Pancreas (tissue), 10 donors: Measurements from ENCODE around the gene GABBR2. TPM values are rescaled to one million over a fixed set of nuclear protein-coding genes. Genes with fewer than 3 reads are reported as not detected.
A peak's percentile ranks its signal among the peaks of the same experiment; 100 is the strongest.

ENCODE experiments used
- ATAC-seq, 4 donors: fragments of 200-7000 bp; cut with Tn5 transposase; one replicate each; pipeline versions ENCODE4 v1.8.0 to v1.9.1; 2020; ENCODE audit warnings: mild to moderate bottlenecking in 4 of 4, moderate library complexity in 4 of 4
- DNase-seq, 6 donors: peaks; one replicate each; pipeline ENCODE4 v3.0.0-alpha.2; 2020
- FAIRE-seq: peaks from 2 replicates; lab custom pipeline; 2012; peaks lifted over from hg19 to GRCh38; lab: Jason Lieb, UNC
- H3K27ac ChIP-seq, 4 donors: fragments of 200-600 bp; sonication (generic); 1 replicate in 3 of 4; 2 replicates in 1 of 4; pipeline versions ENCODE4 v1.5.0 to v1.8.0; 2020
- H3K27me3 ChIP-seq, 4 donors: fragments of 200-600 bp; one replicate each; pipeline ENCODE4 v1.8.0; 2021
- H3K36me3 ChIP-seq, 3 donors: fragments of 200-600 bp; sonication (generic) in 1 of 3; one replicate each; pipeline versions ENCODE4 v1.5.0 to v1.8.0; 2020 to 2021
- H3K4me1 ChIP-seq, 3 donors: fragments of 200-600 bp; one replicate each; pipeline ENCODE4 v1.8.0; 2021
- H3K4me3 ChIP-seq, 4 donors: fragments of 200-600 bp; sonication (generic) in 2 of 4; one replicate each; pipeline versions ENCODE4 v1.5.0 to v1.8.0; 2020 to 2021
- H3K9me3 ChIP-seq, 4 donors: fragments of 200-600 bp; one replicate each; pipeline ENCODE4 v1.8.0; 2021
- WGBS, 2 donors: extraction: QIAGEN DNeasy Blood & Tissue Kit; methylation state at CpG; one replicate each; pipeline ENCODE4 v1.1.7; 2013; 5-methylcytosine and 5-hydroxymethylcytosine counted together
- intact Hi-C, 3 donors: fragments of 100-400 bp; cut with DNase I; formaldehyde crosslinking; loops; one replicate each; pipeline versions ENCODE4 v1.11.1 to v1.14.2; 2022
- polyA plus RNA-seq, 2 donors: library from polyadenylated mRNA; stranded (reverse); fragments of 200-250 nt; gene quantifications; one replicate each; pipeline ENCODE4 v1.2.3, GENCODE V29; 2013
- total RNA-seq, 6 donors: library from RNA; stranded (reverse); fragmentation: NEBNext Ultra II Directional in 4 of 6; extraction: Animal tissue kit (Norgen Biotek cat#: 25700) in 4 of 6; gene quantifications; one replicate each; pipeline versions ENCODE4 v1.2.1 to v1.2.4, GENCODE V29; 2021 to 2023
- TF ChIP-seq, protein P1 (sequence below), 4 donors: fragments of 200-600 bp; sonication (generic) in 3 of 4; IDR thresholded peaks; one replicate each; pipeline versions ENCODE4 v1.5.0 to v1.8.0; 2021; ENCODE audit warnings: antibody characterized with exemption in 4 of 4
- donor health status: healthy with polysubstance abuse.
- donor health status: DM: no; HTN: no; CAD: no; lungs with moderate emphysema.
- donor health status: DM: no; HTN: no; CAD: no.
- donor health status: control.
- donor health status: control.
- donor health status: Bipolar disorder and iron deficiency.
- donor health status: DM: yes; HTN: yes; CAD: no.
- donor health status: DM: no; HTN: no; CAD: no.
- donor health status: DM: no; HTN: no; CAD: no.
- donor health status: DM: yes; HTN: yes; CAD: no.

GABBR2 gene
- total and polyA plus RNA-seq, 8 donors = 0.04 to 0.14 (median 0.07) TPM; not detected in 4

DNA sequence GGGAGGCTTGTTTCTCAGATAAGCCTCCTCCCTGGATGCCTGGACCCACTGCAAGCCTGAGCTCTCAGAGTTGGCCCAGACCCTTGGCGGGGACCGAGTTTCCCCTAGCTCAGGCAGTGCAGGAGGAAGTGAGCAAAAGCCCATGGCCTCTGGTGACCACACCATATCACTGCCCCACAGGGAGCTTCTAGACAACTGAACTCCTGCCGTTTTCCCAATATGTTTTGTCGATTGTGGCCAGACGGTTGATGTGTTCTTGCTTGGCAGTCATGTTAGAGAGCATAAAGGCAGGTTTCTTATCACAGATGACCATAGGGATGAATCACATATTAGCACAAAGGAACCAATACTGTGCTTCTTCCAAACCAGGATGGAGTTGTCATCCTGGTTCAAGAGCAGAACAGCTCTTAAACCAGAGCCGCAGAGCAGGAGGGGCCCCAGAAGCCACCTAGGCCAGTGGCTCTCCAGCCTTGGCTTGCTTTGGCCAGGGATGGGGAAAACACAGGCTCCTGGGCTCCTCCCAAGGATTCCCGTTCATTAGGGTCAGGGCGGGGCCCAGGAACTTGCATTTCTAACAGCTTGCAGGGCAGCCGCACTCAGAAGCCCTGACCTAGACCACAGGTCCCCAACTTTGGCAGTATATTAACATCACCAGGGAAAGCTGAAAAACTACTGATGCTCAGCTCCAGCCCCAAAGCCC lies 340.2 kb downstream of the GABBR2 start:
- Histone ChIP-seq H3K27me3 (no peaks in the 10 kb centered on the region), H3K4me1 (peaks cover 0 to 2% (median 0%) of the 10 kb centered on the region in 3 donors), H3K27ac (no peak overlapping the region), H3K36me3 (no peaks in the 10 kb centered on the region), H3K4me3 (no peak overlapping the region), H3K9me3 (no peaks in the 10 kb centered on the region)
- TF ChIP-seq, protein P1, sequence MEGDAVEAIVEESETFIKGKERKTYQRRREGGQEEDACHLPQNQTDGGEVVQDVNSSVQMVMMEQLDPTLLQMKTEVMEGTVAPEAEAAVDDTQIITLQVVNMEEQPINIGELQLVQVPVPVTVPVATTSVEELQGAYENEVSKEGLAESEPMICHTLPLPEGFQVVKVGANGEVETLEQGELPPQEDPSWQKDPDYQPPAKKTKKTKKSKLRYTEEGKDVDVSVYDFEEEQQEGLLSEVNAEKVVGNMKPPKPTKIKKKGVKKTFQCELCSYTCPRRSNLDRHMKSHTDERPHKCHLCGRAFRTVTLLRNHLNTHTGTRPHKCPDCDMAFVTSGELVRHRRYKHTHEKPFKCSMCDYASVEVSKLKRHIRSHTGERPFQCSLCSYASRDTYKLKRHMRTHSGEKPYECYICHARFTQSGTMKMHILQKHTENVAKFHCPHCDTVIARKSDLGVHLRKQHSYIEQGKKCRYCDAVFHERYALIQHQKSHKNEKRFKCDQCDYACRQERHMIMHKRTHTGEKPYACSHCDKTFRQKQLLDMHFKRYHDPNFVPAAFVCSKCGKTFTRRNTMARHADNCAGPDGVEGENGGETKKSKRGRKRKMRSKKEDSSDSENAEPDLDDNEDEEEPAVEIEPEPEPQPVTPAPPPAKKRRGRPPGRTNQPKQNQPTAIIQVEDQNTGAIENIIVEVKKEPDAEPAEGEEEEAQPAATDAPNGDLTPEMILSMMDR (IDR thresholded peaks at IDR 0.05) = no peak
- DNase-seq (no peak), ATAC-seq (no peak), FAIRE-seq (no peak)
- 88 to 90% methylated on average over 9 of the region's 9 CpGs for WGBS, 2 donors
- intact Hi-C loops = no loop called here

DNA sequence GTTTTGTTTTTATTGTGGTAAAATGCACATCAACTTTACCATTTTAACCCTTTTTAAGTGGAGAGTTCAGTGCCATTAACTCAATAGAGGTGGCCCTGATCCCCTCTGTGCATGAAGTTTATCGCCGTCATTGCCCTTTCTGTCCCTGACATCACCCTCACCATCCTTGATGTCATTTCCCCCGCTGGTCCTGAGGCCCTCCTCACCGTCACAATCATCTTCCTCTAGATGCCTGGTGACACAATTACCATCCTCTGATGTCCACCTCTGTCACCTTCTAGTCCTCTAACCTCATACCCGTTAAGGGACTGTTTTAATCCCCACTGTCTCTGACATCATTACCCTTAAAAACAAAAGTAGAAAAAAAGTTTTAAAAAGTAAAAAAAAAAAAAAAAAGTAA lies 340.8 kb downstream of the GABBR2 start:
- H3K27ac ChIP-seq = no peak overlapping the region
- 85 to 89% methylated on average over 5 of the region's 5 CpGs for WGBS, 2 donors
- FAIRE-seq (no peak), ATAC-seq (no peak), DNase-seq (no peak)
- H3K36me3 ChIP-seq = no peaks in the 10 kb centered on the region
- TF ChIP-seq, protein P1 (IDR thresholded peaks at IDR 0.05) = no peak
- no peaks in the 10 kb centered on the region for H3K27me3 ChIP-seq
- intact Hi-C loops = no loop called here
- no peaks in the 10 kb centered on the region for H3K4me1 ChIP-seq
- H3K9me3 ChIP-seq = no peaks in the 10 kb centered on the region
- H3K4me3 ChIP-seq = no peak overlapping the region

DNA sequence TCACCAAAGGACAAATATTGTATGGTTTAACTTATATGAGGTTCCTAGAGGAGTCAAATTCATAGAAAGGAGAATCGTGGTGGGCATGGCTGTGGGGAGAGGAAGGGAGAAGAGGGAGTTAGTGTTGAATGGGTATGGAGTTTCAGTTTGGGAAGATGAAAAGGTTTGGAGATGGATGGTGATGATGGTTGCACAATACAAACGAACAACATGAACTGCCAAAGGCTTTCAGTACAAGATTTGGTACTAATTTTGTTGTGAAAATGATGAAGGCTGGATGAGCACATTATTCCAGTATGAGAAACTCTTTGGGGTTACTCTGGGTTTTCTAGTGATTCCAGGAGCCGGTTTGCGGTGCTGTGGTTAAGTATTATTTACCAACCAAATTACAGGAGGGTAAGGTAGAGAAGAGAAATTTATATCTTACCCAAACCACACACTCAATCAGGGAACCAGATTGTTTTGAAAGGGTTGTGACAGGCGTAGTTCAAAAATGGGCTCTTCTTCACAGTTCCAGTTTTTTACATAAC lies 341.3 kb downstream of the GABBR2 start:
- Histone ChIP-seq H3K4me3 (no peak overlapping the region), H3K4me1 (no peaks in the 10 kb centered on the region), H3K27me3 (no peaks in the 10 kb centered on the region), H3K9me3 (no peaks in the 10 kb centered on the region), H3K36me3 (no peaks in the 10 kb centered on the region), H3K27ac (no peak overlapping the region)
- ATAC-seq (no peak), DNase-seq (no peak), FAIRE-seq (no peak)
- TF ChIP-seq, protein P1 (IDR thresholded peaks at IDR 0.05) = no peak
- intact Hi-C loops = no loop called here
- WGBS, 2 donors = 85 to 86% methylated on average over 5 of the region's 5 CpGs

DNA sequence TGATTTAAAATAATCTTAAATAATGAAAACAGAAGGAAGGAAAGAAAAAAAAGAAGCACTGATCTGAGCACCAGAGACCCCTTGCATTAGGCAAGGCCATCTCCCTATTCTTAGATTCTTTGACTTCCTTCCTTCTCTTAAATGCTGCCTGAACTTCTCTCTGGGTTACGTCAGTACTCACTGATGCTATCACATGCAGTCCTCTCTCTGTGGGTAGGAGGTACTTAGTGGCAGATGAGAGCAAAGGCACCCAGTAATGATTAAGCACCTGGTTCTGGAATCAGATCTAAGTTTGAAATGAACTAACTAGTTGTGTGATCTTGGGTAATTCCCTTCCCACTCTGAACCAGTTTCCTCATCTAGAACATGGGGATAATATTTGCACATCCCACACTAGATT lies 343.0 kb downstream of the GABBR2 start:
- Histone ChIP-seq H3K4me1 (no peaks in the 10 kb centered on the region), H3K27me3 (no peaks in the 10 kb centered on the region), H3K27ac (no peak overlapping the region), H3K9me3 (no peaks in the 10 kb centered on the region), H3K4me3 (no peak overlapping the region), H3K36me3 (no peaks in the 10 kb centered on the region)
- no peak for FAIRE-seq
- intact Hi-C loops = no loop called here
- DNase-seq = no peak
- WGBS, 2 donors = 85 to 94% methylated on average over 1 of the region's 1 CpG
- TF ChIP-seq, protein P1 (IDR thresholded peaks at IDR 0.05) = no peak
- ATAC-seq = no peak

DNA sequence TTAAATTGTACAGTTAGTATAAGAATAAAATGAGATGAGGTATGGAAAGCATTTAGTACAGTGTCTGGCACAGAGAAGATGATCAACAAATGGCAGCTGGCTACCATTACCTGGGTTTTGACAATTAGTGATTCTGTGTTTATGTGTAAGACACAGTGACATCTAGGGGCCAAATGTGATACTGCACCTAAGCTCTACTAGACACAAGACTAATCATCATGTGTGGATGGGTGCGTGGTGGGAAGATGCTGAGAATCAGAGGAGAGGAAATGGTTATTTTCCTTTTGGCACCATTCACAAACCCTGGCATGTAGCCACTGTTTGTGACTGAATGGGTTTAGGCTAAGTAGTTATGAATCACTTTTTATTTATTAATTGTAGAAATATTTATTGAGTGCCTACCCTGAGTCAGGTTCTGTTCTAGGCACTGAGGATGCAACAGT lies 343.5 kb downstream of the GABBR2 start:
- H3K9me3 ChIP-seq = no peaks in the 10 kb centered on the region
- TF ChIP-seq, protein P1 (IDR thresholded peaks at IDR 0.05) = peak in 2 of 4 donors; percentile 6 to 14
- no peak for FAIRE-seq
- no peaks in the 10 kb centered on the region for H3K36me3 ChIP-seq
- intact Hi-C loops = no loop called here
- DNase-seq = no peak
- no peaks in the 10 kb centered on the region for H3K4me1 ChIP-seq
- no peak overlapping the region for H3K27ac ChIP-seq
- H3K4me3 ChIP-seq = no peak overlapping the region
- ATAC-seq = no peak
- H3K27me3 ChIP-seq = no peaks in the 10 kb centered on the region
- WGBS, 2 donors = 89 to 92% methylated on average over 1 of the region's 1 CpG
